T47D (cell line): ENCODE measurements around the gene CHST8.

Experiments used
- DNase-seq, 2 experiments: peaks; one replicate each; pipeline versions ENCODE4 v3.0.0 to v3.0.0-alpha.2; 2011 to 2012; ENCODE audit warnings: low read depth in 1 of 2, low spot score in 1 of 2
- JUND ChIP-seq: IDR thresholded peaks from 2 replicates; pipeline ENCODE4 v1.6.1; 2012; ENCODE audit warnings: low read depth
- in situ Hi-C: cut with HindIII; loops from 2 replicates; pipeline ENCODE4 v1.10.0; 2016; ENCODE audit warnings: low sequenced_read_pairs, low pct_unique_long_range_greater_than_20kb

Gene CHST8

GRCh38 chr19:33699754-33700407 lies 78.1 kb downstream of the CHST8 start:
- in situ Hi-C loops: no loop called here
- TF ChIP-seq JUND: no peak

DNA sequence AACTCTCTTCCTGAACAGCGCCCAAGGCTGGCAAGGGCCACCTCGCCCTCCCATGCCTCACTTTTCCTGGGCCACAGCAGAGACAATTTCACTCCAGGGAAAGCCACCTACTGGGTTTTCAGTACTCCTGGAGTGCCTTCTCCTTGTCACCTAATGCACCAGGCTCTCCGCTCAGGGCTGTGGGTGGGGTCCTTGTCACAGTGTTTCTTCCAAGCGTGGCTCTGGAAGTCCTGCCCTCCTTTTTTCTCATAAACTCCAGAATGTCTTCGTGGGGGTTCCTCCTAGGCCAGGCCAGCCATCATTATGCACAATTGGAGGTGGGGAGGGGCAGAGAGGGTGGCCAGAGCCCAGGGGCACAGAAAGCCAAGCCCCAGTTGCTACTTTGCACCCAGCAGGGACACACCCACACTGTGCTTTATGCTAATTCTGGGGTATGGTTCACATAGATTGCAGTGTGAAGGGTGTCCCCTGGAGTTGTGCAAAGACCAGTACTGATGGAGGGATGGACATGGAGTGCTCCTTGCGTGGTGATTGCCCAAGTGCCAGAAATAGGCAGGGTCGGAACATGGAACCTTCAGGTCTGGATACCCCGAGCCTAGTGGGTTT lies 78.8 kb downstream of the CHST8 start:
- in situ Hi-C loops: no loop called here
- no peak for TF ChIP-seq JUND
- no peak for DNase-seq

More at GRCh38 chr19:33699754-33700407, 78.1 kb downstream of the CHST8 start:
- DNase-seq: no peak

- no peak for TF ChIP-seq JUND
- DNase-seq: no peak
- in situ Hi-C loops: no loop called here
Observed at GRCh38 chr19:33701565-33701964, 79.8 kb downstream of the CHST8 start.

DNA sequence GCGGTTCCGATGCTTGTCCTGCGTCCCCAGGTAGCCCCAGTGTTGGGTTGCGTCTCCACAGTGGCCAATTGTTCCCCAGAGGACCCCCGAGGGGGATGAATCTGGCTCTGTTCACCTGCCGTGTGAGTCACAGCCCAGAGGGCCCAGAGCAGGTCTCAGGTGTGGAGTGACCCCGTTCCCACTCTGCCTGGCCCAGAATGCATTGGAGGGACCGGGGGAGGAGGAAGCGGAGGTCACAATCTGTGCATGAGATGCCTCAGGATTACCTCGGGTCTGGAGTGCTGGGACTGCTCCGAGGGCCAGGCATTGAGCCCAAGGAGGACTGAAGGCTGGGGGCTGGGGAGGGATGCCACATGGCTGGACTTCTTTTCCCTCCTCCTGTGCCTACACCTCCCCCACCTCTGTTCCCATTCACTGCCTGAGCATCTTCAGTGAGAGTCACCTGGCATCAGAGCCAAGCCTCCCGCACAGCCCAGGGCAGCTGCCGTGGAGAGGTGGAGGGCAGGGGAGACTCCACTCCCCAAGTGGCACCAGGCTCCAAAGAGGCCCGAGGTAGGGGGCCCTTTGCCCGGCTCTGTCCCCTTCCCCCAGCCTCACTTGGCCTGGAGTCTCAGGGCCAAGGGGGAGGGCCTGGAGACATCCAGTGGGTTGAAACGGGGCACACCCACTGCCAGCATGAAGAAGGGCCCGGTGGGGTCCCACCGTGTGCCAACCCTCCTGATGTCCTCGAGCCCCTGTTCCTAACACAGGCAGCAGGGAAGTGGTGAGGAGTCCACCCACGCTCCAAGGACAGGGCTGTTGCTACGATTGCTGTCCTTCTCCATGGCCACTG lies 81.1 kb downstream of the CHST8 start:
- TF ChIP-seq JUND: no peak
- DNase-seq: no peak
- in situ Hi-C loops: no loop called here

DNA sequence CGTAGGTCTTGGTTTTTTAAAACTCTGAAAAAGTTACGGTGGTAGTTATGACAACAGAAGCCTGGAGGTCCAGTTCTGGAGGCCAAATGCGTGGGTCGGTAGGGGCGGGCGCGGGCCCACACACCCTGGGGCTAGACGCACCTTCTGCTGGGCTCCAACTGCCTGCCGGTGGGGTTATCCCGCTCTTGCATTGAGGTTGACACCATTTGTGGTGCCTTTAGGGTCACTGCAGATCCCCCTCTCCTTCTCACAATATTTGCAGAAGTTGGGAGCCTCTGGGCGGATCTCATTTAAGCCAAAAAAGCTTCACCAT lies 81.6 kb downstream of the CHST8 start:
- DNase-seq: no peak
- TF ChIP-seq JUND: no peak
- in situ Hi-C loops: no loop called here

- TF ChIP-seq JUND: no peak
- in situ Hi-C loops: no loop called here
- DNase-seq: no peak
Observed at GRCh38 chr19:33703821-33704220, 82.1 kb downstream of the CHST8 start.

- no peak for TF ChIP-seq JUND
- in situ Hi-C loops: no loop called here
- DNase-seq: no peak
Observed at GRCh38 chr19:33704271-33704670, 82.5 kb downstream of the CHST8 start.

- no peak for TF ChIP-seq JUND
- DNase-seq: no peak
- in situ Hi-C loops: no loop called here
Observed at GRCh38 chr19:33705090-33705847, 83.5 kb downstream of the CHST8 start.

DNA sequence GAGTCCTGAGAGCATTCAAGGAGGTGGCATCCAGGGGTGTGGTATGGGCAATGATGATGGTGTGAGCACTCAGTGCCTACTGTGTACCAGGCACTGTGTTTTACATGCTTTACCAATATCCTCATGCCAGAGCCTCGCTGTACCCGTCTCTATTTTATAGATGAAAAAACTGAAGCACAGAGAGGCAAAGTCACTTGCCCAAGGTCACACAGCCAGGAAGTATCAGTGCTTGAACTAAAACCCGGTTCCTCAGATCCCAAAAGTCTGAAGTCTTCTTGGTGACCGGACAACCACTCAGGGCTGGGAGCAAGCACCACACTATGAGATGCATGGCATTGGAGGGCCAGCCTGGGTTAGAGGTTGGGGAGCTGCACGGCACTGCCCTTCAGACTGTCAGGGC lies 84.1 kb downstream of the CHST8 start:
- TF ChIP-seq JUND: no peak
- in situ Hi-C loops: no loop called here
- DNase-seq: no peak

- in situ Hi-C loops: no loop called here
Observed at GRCh38 chr19:33706631-33707030, 84.9 kb downstream of the CHST8 start.

DNA sequence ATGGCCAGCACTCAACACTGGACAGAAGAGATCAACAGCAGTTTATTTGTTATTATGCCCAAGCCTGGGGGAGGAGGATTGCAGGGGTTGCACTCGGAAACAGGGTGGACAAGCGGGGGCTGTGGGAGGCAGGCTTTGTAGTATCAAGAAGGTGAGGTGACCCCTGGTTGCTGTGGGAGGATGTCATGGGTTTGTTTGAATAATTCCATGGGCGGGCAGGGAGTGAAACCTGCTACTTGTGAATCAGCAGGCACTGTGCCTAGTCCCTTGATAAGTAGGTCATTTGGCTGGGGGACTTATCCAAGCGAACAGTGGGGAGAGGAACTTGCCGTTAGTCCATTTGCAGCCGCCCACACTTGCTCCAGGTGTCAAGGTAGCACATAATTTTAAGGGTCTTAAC lies 90.5 kb downstream of the CHST8 start:
- no peak for TF ChIP-seq JUND
- in situ Hi-C loops: no loop called here
- no peak for DNase-seq

More at GRCh38 chr19:33706631-33707030, 84.9 kb downstream of the CHST8 start:
- TF ChIP-seq JUND: no peak
- DNase-seq: no peak

- in situ Hi-C loops: no loop called here
- DNase-seq: no peak
Observed at GRCh38 chr19:33713194-33713593, 91.4 kb downstream of the CHST8 start.

More at GRCh38 chr19:33713194-33713593, 91.4 kb downstream of the CHST8 start:
- TF ChIP-seq JUND: no peak
